ENCODE measurements around the gene TMEM127.
A peak's percentile ranks its signal among the peaks of the same experiment; 100 is the strongest.

The TMEM127 gene

GRCh38 chr2:96208143-96209010 is 57.4 kb downstream of the TMEM127 start, which contains the start of gene STARD7:
STARD7 (minus strand) TSS chr2:96208827; CDS start chr2:96208434, 393 bp downstream.
- peak within 1 kb of the TSS; percentile 83 for H3K4me3 ChIP-seq (ENCODE audit: control insufficient read depth, low read depth, low read length)
- no peak for TF ChIP-seq CTCF (IDR thresholded peaks at IDR 0.05; ENCODE audit: control insufficient read depth, insufficient read depth, low read depth, low read length, missing control alignments)
- DNase-seq (ENCODE audit: low read depth): peak; percentile 88

GRCh38 chr2:96207774-96208142 is 58.0 kb downstream of the TMEM127 start:
- no peak for DNase-seq (ENCODE audit: low read depth)
- TF ChIP-seq CTCF (IDR thresholded peaks at IDR 0.05; ENCODE audit: control insufficient read depth, insufficient read depth, low read depth, low read length, missing control alignments): no peak
- peak overlapping the region; percentile 83 for H3K4me3 ChIP-seq (ENCODE audit: control insufficient read depth, low read depth, low read length)

GRCh38 chr2:96207073-96207773 is 58.6 kb downstream of the TMEM127 start:
- no peak for DNase-seq (ENCODE audit: low read depth)
- no peak for TF ChIP-seq CTCF (IDR thresholded peaks at IDR 0.05; ENCODE audit: control insufficient read depth, insufficient read depth, low read depth, low read length, missing control alignments)
- peak overlapping the region; percentile 83 for H3K4me3 ChIP-seq (ENCODE audit: control insufficient read depth, low read depth, low read length)

- no peak for TF ChIP-seq CTCF (IDR thresholded peaks at IDR 0.05; ENCODE audit: control insufficient read depth, insufficient read depth, low read depth, low read length, missing control alignments)
- H3K4me3 ChIP-seq (ENCODE audit: control insufficient read depth, low read depth, low read length): peak overlapping the region; percentile 16; the same call in 1 of the 2 replicates
- peak; percentile 46 for DNase-seq (ENCODE audit: low read depth)
Observed at GRCh38 chr2:96205888-96206287, 59.9 kb downstream of the TMEM127 start.

- no peak for DNase-seq (ENCODE audit: low read depth)
- no peak overlapping the region for H3K4me3 ChIP-seq (ENCODE audit: control insufficient read depth, low read depth, low read length)
- no peak for TF ChIP-seq CTCF (IDR thresholded peaks at IDR 0.05; ENCODE audit: control insufficient read depth, insufficient read depth, low read depth, low read length, missing control alignments)
Observed at GRCh38 chr2:96204836-96205624, 60.8 kb downstream of the TMEM127 start.

All from AG09309 (cell line).